Superior temporal gyrus (tissue), 1 donor: ENCODE results near the gene GALR3.
A peak's percentile ranks its signal among the peaks of the same experiment; 100 is the strongest.

ENCODE experiments used
- DNase-seq: peaks from one replicate; pipeline ENCODE4 v3.0.0-alpha.2; 2016; ENCODE audit errors: extremely low spot score

The GALR3 gene

GRCh38 chr22:37803195-37803638 is 20.0 kb upstream of the GALR3 start:
- DNase-seq: no peak

- DNase-seq: no peak
These were observed 19.4 kb upstream of the GALR3 start for GRCh38 chr22:37803639-37804351.

GRCh38 chr22:37804352-37804880 is 18.8 kb upstream of the GALR3 start:
- no peak for DNase-seq

- DNase-seq: peak; percentile 84
These were observed 18.0 kb upstream of the GALR3 start for GRCh38 chr22:37804881-37805809.

GRCh38 chr22:37805810-37806277 is 17.3 kb upstream of the GALR3 start:
- DNase-seq: no peak

GRCh38 chr22:37806409-37807333 is 16.5 kb upstream of the GALR3 start:
- peak; percentile 17 for DNase-seq

GRCh38 chr22:37807410-37808293 is 15.5 kb upstream of the GALR3 start, which contains the start of gene GCAT:
TSS of gene GCAT (plus strand) at chr22:37807934. CDS start at chr22:37807968, 34 bp downstream.
- DNase-seq: peak; percentile 90

GRCh38 chr22:37808294-37808657 is 14.9 kb upstream of the GALR3 start:
- DNase-seq: no peak

GRCh38 chr22:37809672-37810333 is 13.4 kb upstream of the GALR3 start:
- DNase-seq: no peak

GRCh38 chr22:37811867-37812266 is 11.3 kb upstream of the GALR3 start:
- DNase-seq: no peak

GRCh38 chr22:37812869-37813678 is 10.1 kb upstream of the GALR3 start:
- no peak for DNase-seq

GRCh38 chr22:37815593-37815992 is 7.6 kb upstream of the GALR3 start:
- no peak for DNase-seq

- DNase-seq: no peak
These were observed 6.5 kb upstream of the GALR3 start for GRCh38 chr22:37816543-37817180.

- peak; percentile 90 for DNase-seq
These were observed 5.3 kb upstream of the GALR3 start for GRCh38 chr22:37817705-37818408.

GRCh38 chr22:37818409-37819104 is 4.6 kb upstream of the GALR3 start:
- DNase-seq: no peak

GRCh38 chr22:37819105-37819433 is 4.1 kb upstream of the GALR3 start:
- no peak for DNase-seq

GRCh38 chr22:37820350-37820749 is 2.8 kb upstream of the GALR3 start:
- no peak for DNase-seq
